Measurements from ENCODE around the gene AKAP11.

GRCh38 chr13:42327725-42328124, 55.8 kb downstream of the AKAP11 start:
- TF ChIP-seq CTCF (IDR thresholded peaks at IDR 0.05; ENCODE audit: poor library complexity), result no peak
- no peak for TF ChIP-seq EZH2phosphoT487 (IDR thresholded peaks at IDR 0.05; ENCODE audit: low read depth, severe bottlenecking, unreplicated experiment)
- no peak for TF ChIP-seq EZH2 (IDR thresholded peaks at IDR 0.05; ENCODE audit: borderline replicate concordance)
